Measurements from ENCODE around the gene GOLGA6L10. TPM values are rescaled to one million over a fixed set of nuclear protein-coding genes. Genes with fewer than 3 reads are reported as not detected.
"Not testable (repeated sequence)": the region's sequence is repeated elsewhere in the genome, so short reads cannot be mapped to it uniquely, and the experiment has no call there.

Gene GOLGA6L10
- total RNA-seq, 1 experiment from 2014 or later: 1.9 TPM

DNA sequence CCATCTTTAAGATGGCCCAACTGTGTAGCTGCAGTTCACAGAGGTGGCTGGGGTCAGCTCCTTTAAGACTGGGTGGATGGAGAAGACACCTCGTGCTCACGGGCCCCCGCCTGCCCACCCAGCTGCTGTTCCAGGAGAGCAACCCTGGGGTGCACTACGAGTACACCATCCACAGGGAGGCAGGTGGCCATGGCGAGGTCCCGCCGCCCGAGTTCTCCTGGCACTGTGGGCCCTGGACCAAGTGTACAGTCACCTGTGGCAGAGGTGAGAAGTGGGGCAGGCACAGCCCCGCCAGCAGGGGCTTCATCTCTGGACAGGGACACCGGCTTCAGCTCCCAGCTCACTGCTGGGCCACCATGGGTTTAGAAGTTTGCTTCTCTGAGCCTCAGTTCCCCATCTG lies 26.8 kb downstream of the GOLGA6L10 start:
- H3K4me3 Mint-ChIP-seq (ENCODE audit: unreplicated experiment); DNase-seq (ENCODE audit: unreplicated experiment); H3K4me1 Mint-ChIP-seq (ENCODE audit: insufficient read depth, unreplicated experiment); H3K36me3 Mint-ChIP-seq (ENCODE audit: insufficient read depth, unreplicated experiment); POLR2A ChIA-PET; H3K27ac Mint-ChIP-seq (ENCODE audit: low read depth, unreplicated experiment); BruUV-seq (replicated peaks); H3K27me3 Mint-ChIP-seq (ENCODE audit: insufficient read depth, unreplicated experiment); intact Hi-C loops (cut with micrococcal nuclease); CTCF ChIA-PET; H3K9me3 Mint-ChIP-seq (ENCODE audit: unreplicated experiment): not testable (repeated sequence)

DNA sequence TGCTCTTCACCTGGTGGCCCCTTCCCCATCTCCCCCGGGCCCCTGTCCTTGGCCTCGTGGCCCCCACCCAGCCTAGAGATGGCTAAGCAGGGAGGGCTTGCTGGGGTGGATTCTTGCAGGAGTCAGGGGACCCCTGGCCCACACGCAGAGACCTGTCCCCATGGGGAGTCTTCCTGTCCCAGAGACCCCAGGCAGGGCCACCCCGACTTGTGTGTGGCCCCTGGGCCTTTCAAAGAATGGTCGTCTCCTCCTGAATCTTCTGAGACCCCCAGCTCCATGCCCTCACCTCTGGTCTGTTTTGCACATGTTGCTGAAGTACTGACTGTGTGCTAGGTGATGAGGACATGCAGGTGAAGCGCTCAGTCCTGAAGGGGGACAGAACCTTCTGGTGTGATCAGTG lies 28.4 kb downstream of the GOLGA6L10 start:
- H3K27ac Mint-ChIP-seq (ENCODE audit: low read depth, unreplicated experiment); BruUV-seq (replicated peaks); intact Hi-C loops (cut with micrococcal nuclease): not testable (repeated sequence)

DNA sequence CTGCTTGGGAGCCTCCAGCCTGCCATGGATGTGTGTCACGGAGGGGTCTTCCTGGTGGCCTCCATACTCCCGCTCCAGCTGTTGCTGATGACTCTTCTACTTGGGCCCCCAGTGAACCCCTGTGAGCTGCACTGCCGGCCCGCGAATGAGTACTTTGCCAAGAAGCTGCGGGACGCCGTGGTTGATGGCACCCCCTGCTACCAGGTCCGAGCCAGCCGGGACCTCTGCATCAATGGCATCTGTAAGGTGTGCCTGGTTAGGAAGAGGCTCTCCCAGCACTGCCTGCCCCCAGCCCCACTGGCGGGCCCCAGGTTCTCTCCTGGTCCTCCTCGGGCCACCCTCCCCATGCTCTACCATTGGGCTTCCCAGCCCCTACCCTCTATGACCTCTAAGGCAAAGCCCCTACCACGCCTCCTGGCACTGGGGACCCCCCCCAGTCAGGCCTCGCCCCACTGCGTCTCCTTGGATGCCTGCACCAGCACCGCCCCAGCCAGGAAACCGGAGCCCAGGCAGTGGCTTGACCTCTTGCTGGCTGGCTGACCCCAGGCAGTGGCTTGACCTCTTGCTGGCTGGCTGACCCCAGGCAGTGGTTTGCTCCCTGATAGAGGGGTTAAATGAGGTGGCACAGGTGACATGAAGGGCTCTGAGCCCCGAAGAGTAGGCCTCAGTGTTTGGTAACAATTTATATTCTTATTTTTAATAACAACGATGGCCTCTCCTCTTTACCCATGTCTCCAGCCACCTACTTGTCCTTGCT lies 29.6 kb downstream of the GOLGA6L10 start:
- H3K36me3 Mint-ChIP-seq (ENCODE audit: insufficient read depth, unreplicated experiment); H3K9me3 Mint-ChIP-seq (ENCODE audit: unreplicated experiment); BruUV-seq (replicated peaks); H3K4me1 Mint-ChIP-seq (ENCODE audit: insufficient read depth, unreplicated experiment); intact Hi-C loops (cut with micrococcal nuclease); CTCF ChIA-PET; H3K27ac Mint-ChIP-seq (ENCODE audit: low read depth, unreplicated experiment); DNase-seq (ENCODE audit: unreplicated experiment); POLR2A ChIA-PET; H3K27me3 Mint-ChIP-seq (ENCODE audit: insufficient read depth, unreplicated experiment); H3K4me3 Mint-ChIP-seq (ENCODE audit: unreplicated experiment): not testable (repeated sequence)

More for the DNA sequence above, 28.4 kb downstream of the GOLGA6L10 start:
- POLR2A ChIA-PET; H3K4me3 Mint-ChIP-seq (ENCODE audit: unreplicated experiment); H3K27me3 Mint-ChIP-seq (ENCODE audit: insufficient read depth, unreplicated experiment); DNase-seq (ENCODE audit: unreplicated experiment); H3K9me3 Mint-ChIP-seq (ENCODE audit: unreplicated experiment); CTCF ChIA-PET; H3K36me3 Mint-ChIP-seq (ENCODE audit: insufficient read depth, unreplicated experiment); H3K4me1 Mint-ChIP-seq (ENCODE audit: insufficient read depth, unreplicated experiment): not testable (repeated sequence)

DNA sequence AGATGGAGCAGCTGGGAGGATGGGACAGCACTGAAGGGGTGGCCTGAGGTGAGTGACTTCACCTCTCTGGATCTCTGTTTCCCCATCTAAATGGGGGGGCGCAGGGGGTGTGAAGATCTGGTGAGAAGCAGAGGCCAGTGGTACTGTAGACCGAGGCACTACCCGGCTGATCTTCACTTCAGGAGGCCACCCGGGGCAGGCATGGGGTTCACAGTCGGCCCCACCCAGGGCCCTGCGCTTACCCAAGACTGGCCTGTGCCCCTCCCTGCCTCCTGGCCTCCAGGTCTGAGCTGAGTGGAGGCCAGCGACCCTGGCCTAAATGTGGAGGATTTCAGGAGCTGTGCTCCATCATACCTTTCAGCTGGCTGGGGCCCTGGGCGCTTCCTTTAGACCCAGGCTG lies 31.0 kb downstream of the GOLGA6L10 start:
- CTCF ChIA-PET; BruUV-seq (replicated peaks); POLR2A ChIA-PET; H3K27ac Mint-ChIP-seq (ENCODE audit: low read depth, unreplicated experiment); H3K9me3 Mint-ChIP-seq (ENCODE audit: unreplicated experiment); H3K4me3 Mint-ChIP-seq (ENCODE audit: unreplicated experiment); H3K4me1 Mint-ChIP-seq (ENCODE audit: insufficient read depth, unreplicated experiment); H3K36me3 Mint-ChIP-seq (ENCODE audit: insufficient read depth, unreplicated experiment); H3K27me3 Mint-ChIP-seq (ENCODE audit: insufficient read depth, unreplicated experiment); intact Hi-C loops (cut with micrococcal nuclease); DNase-seq (ENCODE audit: unreplicated experiment): not testable (repeated sequence)

DNA sequence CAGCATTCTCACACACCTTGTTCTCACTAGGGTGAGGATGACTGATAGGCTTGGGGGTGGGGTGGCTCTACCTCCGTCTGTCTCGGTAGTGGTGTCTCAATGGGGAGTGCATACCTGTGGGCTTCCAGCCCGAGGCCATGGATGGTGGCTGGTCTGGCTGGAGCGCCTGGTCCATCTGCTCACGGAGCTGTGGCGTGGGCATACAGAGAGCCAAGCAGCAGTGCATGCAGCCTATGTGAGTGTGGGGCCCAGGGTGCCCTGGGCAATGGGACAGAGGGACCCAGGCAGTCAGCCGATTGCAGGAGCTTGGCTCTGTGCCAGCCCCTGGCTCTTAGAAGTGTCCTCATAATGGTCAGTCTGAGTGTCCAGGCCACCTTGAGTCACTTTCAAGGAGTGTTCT lies 31.8 kb downstream of the GOLGA6L10 start:
- BruUV-seq (replicated peaks); H3K9me3 Mint-ChIP-seq (ENCODE audit: unreplicated experiment); H3K4me3 Mint-ChIP-seq (ENCODE audit: unreplicated experiment); H3K27me3 Mint-ChIP-seq (ENCODE audit: insufficient read depth, unreplicated experiment); CTCF ChIA-PET; intact Hi-C loops (cut with micrococcal nuclease); H3K4me1 Mint-ChIP-seq (ENCODE audit: insufficient read depth, unreplicated experiment); H3K27ac Mint-ChIP-seq (ENCODE audit: low read depth, unreplicated experiment); H3K36me3 Mint-ChIP-seq (ENCODE audit: insufficient read depth, unreplicated experiment); DNase-seq (ENCODE audit: unreplicated experiment); POLR2A ChIA-PET: not testable (repeated sequence)

DNA sequence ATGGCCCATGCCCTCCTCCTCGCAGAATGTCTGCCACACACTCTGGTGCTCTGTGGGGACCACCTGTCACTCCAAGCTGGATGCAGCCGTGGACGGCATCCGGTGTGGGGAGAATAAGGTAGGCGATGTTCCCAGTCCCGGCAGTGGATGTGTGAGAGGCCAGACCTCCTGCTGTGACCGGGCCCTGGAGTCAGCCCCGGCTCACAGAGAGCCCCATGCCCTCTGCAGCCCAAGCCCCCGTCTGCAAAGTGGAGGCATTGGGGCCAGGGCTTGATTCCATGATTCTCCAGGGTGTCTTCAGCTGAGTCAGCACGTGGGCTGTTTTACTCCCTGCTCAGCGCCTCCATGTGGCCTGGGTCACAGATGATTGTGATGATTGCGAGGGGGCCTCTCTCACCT lies 32.2 kb downstream of the GOLGA6L10 start:
- H3K9me3 Mint-ChIP-seq (ENCODE audit: unreplicated experiment): no peaks in the 10 kb centered on the region

DNA sequence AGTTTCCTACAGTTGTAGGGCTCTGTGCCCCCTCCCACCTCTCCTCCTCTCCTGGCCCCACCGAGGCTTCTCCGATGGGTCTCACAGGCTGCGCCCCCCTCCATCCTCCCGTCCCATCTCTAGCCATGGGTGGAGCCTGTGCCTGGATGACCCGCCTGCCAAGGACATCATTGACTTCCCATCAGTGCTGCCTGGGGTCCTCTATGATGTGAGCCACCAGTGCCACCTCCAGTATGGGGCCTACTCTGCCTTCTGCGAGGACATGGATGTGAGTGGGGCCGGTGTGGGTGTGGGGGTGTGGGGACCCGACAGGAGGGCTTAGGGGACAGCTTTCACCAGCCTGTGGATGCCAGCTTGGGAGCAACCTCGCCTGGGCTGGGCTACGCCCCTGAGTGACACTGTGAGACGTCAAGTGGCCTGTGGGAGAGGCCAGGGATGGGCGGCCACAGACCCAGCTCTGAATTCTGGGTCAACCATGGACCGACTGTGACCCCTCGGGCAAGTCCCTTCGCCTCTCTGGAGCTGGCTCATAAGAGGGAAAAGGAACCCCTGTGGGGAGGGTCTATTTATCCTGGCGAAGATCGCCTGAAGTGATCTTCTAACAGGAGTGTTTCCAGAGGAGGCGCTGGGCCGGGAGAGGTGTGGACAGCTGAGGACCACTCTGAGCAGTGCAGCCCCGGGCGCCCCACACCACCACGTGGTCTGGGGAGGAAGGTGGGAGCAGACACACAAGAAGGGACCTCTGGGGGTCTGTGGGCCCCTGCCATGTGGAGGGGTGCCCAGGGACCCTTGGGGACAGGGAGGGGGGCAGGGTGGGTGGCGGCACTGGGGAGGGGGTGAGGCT lies 32.8 kb downstream of the GOLGA6L10 start:
- H3K4me1 Mint-ChIP-seq (ENCODE audit: insufficient read depth, unreplicated experiment); intact Hi-C loops (cut with micrococcal nuclease); H3K27ac Mint-ChIP-seq (ENCODE audit: low read depth, unreplicated experiment); BruUV-seq (replicated peaks); H3K4me3 Mint-ChIP-seq (ENCODE audit: unreplicated experiment); H3K27me3 Mint-ChIP-seq (ENCODE audit: insufficient read depth, unreplicated experiment); H3K36me3 Mint-ChIP-seq (ENCODE audit: insufficient read depth, unreplicated experiment); H3K9me3 Mint-ChIP-seq (ENCODE audit: unreplicated experiment); POLR2A ChIA-PET; DNase-seq (ENCODE audit: unreplicated experiment); CTCF ChIA-PET: not testable (repeated sequence)

More for the DNA sequence above, 32.2 kb downstream of the GOLGA6L10 start:
- Mint-ChIP-seq H3K36me3 (ENCODE audit: insufficient read depth, unreplicated experiment) (no peaks in the 10 kb centered on the region), H3K4me3 (ENCODE audit: unreplicated experiment) (no peak overlapping the region), H3K4me1 (ENCODE audit: insufficient read depth, unreplicated experiment) (no peaks in the 10 kb centered on the region), H3K27me3 (ENCODE audit: insufficient read depth, unreplicated experiment) (no peaks in the 10 kb centered on the region), H3K27ac (ENCODE audit: low read depth, unreplicated experiment) (no peak overlapping the region)
- CTCF ChIA-PET: no interaction called here
- intact Hi-C loops (cut with micrococcal nuclease): no loop called here
- DNase-seq (ENCODE audit: unreplicated experiment): no peak
- POLR2A ChIA-PET: no interaction called here
- BruUV-seq (replicated peaks): no TSS peak
- TF ChIP-seq, protein P1, sequence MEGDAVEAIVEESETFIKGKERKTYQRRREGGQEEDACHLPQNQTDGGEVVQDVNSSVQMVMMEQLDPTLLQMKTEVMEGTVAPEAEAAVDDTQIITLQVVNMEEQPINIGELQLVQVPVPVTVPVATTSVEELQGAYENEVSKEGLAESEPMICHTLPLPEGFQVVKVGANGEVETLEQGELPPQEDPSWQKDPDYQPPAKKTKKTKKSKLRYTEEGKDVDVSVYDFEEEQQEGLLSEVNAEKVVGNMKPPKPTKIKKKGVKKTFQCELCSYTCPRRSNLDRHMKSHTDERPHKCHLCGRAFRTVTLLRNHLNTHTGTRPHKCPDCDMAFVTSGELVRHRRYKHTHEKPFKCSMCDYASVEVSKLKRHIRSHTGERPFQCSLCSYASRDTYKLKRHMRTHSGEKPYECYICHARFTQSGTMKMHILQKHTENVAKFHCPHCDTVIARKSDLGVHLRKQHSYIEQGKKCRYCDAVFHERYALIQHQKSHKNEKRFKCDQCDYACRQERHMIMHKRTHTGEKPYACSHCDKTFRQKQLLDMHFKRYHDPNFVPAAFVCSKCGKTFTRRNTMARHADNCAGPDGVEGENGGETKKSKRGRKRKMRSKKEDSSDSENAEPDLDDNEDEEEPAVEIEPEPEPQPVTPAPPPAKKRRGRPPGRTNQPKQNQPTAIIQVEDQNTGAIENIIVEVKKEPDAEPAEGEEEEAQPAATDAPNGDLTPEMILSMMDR (IDR thresholded peaks at IDR 0.05; ENCODE audit: unreplicated experiment): no peak

All from MCF 10A (cell line).